ENCODE results near the gene NRP2.

The NRP2 gene

DNA sequence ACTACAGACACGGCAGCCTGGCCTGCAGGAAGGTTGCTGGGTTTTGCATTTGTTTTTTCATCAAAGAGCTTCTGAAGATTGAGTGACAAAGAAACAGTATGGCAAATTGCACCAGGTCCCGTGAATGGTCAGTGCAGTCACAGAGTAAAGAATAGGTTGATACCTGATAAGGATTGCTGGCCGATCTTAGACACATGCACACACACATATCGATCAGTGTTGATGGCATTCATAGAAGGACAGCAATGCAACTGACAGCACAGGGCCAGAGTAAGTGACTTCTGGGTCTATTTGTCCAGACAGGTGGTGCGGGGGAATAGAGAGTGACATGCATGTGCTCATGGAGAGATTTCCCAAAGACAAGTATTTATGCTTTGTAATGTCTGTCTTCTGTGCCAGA lies 42.8 kb downstream of the NRP2 start:
- Histone ChIP-seq H3K27ac (ENCODE audit: low read length) (no peak overlapping the region), H3K79me2 (ENCODE audit: insufficient read depth, low read length) (no peaks in the 10 kb centered on the region), H4K20me1 (ENCODE audit: insufficient read depth, low read length) (no peaks in the 10 kb centered on the region), H3K9ac (ENCODE audit: low read depth, low read length) (no peak overlapping the region), H3K4me2 (ENCODE audit: insufficient read depth, low read length) (no peak overlapping the region), H2AFZ (ENCODE audit: low read depth, low read length) (no peak overlapping the region), H3K9me3 (ENCODE audit: insufficient read depth, low read length, severe bottlenecking) (no peaks in the 10 kb centered on the region), H3K27me3 (ENCODE audit: insufficient read depth, low read length, poor library complexity) (no peaks in the 10 kb centered on the region), H3K4me1 (ENCODE audit: insufficient read depth, low read length) (no peaks in the 10 kb centered on the region), H3K36me3 (ENCODE audit: insufficient read depth, low read length) (no peaks in the 10 kb centered on the region), H3K4me3 (ENCODE audit: low read depth in 1 of 2, low read length in 2 of 2) (no peak overlapping the region)
- DNase-seq (no peak), ATAC-seq (ENCODE audit: insufficient read depth, low read depth) (no peak)
- TF ChIP-seq CTCF (IDR thresholded peaks at IDR 0.05; ENCODE audit: borderline replicate concordance, extremely low read depth, low read length, poor library complexity, severe bottlenecking) (no peak), EZH2 (IDR thresholded peaks at IDR 0.05; ENCODE audit: borderline replicate concordance, low read depth, low read length, severe bottlenecking) (no peak)

DNA sequence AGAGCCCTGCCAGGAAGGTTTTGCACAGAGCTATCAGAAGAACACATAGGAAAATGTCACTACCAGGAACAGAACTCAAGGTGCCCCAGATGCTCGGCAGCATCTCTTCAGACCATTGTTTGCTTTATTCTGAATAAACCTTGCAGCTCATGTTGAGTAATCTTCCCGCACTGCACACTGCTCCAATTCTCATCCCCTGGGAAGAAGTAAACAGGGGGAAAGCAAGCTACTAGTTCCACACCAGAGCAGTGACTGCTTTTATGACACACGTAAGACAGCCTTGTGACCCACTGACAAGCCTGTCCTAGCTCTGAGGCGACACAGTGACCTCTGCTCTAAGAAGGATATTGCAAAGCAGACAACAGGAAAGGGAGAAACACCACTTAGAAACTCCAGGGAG lies 44.2 kb downstream of the NRP2 start:
- Histone ChIP-seq H3K9ac (ENCODE audit: low read depth, low read length) (no peak overlapping the region), H3K36me3 (ENCODE audit: insufficient read depth, low read length) (no peaks in the 10 kb centered on the region), H3K79me2 (ENCODE audit: insufficient read depth, low read length) (no peaks in the 10 kb centered on the region), H2AFZ (ENCODE audit: low read depth, low read length) (no peak overlapping the region), H3K27ac (ENCODE audit: low read length) (no peak overlapping the region), H3K27me3 (ENCODE audit: insufficient read depth, low read length, poor library complexity) (peaks cover 3% of the 10 kb centered on the region), H3K4me2 (ENCODE audit: insufficient read depth, low read length) (no peak overlapping the region), H3K9me3 (ENCODE audit: insufficient read depth, low read length, severe bottlenecking) (no peaks in the 10 kb centered on the region), H4K20me1 (ENCODE audit: insufficient read depth, low read length) (no peaks in the 10 kb centered on the region), H3K4me1 (ENCODE audit: insufficient read depth, low read length) (no peaks in the 10 kb centered on the region), H3K4me3 (ENCODE audit: low read depth in 1 of 2, low read length in 2 of 2) (no peak overlapping the region)
- ATAC-seq (ENCODE audit: insufficient read depth, low read depth) = no peak
- DNase-seq = no peak
- no peak for TF ChIP-seq EZH2 (IDR thresholded peaks at IDR 0.05; ENCODE audit: borderline replicate concordance, low read depth, low read length, severe bottlenecking)

- no peaks in the 10 kb centered on the region for H3K9me3 ChIP-seq (ENCODE audit: insufficient read depth, low read length, severe bottlenecking)
- no peaks in the 10 kb centered on the region for H3K36me3 ChIP-seq (ENCODE audit: insufficient read depth, low read length)
- H3K4me1 ChIP-seq (ENCODE audit: insufficient read depth, low read length) = no peaks in the 10 kb centered on the region
- no peaks in the 10 kb centered on the region for H4K20me1 ChIP-seq (ENCODE audit: insufficient read depth, low read length)
- no peak overlapping the region for H3K4me2 ChIP-seq (ENCODE audit: insufficient read depth, low read length)
- no peak overlapping the region for H2AFZ ChIP-seq (ENCODE audit: low read depth, low read length)
- ATAC-seq (ENCODE audit: insufficient read depth, low read depth) (no peak), DNase-seq (no peak)
- H3K79me2 ChIP-seq (ENCODE audit: insufficient read depth, low read length) = no peaks in the 10 kb centered on the region
- no peak overlapping the region for H3K27ac ChIP-seq (ENCODE audit: low read length)
- H3K27me3 ChIP-seq (ENCODE audit: insufficient read depth, low read length, poor library complexity) = peaks cover 4% of the 10 kb centered on the region
- no peak overlapping the region for H3K9ac ChIP-seq (ENCODE audit: low read depth, low read length)
- TF ChIP-seq EZH2 (IDR thresholded peaks at IDR 0.05; ENCODE audit: borderline replicate concordance, low read depth, low read length, severe bottlenecking) (no peak), CTCF (IDR thresholded peaks at IDR 0.05; ENCODE audit: borderline replicate concordance, extremely low read depth, low read length, poor library complexity, severe bottlenecking) (no peak)
- H3K4me3 ChIP-seq (ENCODE audit: low read depth in 1 of 2, low read length in 2 of 2) = no peak overlapping the region
Measured at GRCh38 chr2:205727174-205727573, 44.9 kb downstream of the NRP2 start.

GRCh38 chr2:205728366-205728765 lies 46.1 kb downstream of the NRP2 start:
- H3K9ac ChIP-seq (ENCODE audit: low read depth, low read length) = no peak overlapping the region
- H3K27ac ChIP-seq (ENCODE audit: low read length) = no peak overlapping the region
- no peaks in the 10 kb centered on the region for H4K20me1 ChIP-seq (ENCODE audit: insufficient read depth, low read length)
- no peak overlapping the region for H3K4me3 ChIP-seq (ENCODE audit: low read depth in 1 of 2, low read length in 2 of 2)
- TF ChIP-seq EZH2 (IDR thresholded peaks at IDR 0.05; ENCODE audit: borderline replicate concordance, low read depth, low read length, severe bottlenecking) = no peak
- DNase-seq = no peak
- ATAC-seq (ENCODE audit: insufficient read depth, low read depth) = no peak
- no peak overlapping the region for H3K4me2 ChIP-seq (ENCODE audit: insufficient read depth, low read length)
- peaks cover 4% of the 10 kb centered on the region for H3K27me3 ChIP-seq (ENCODE audit: insufficient read depth, low read length, poor library complexity)
- no peaks in the 10 kb centered on the region for H3K9me3 ChIP-seq (ENCODE audit: insufficient read depth, low read length, severe bottlenecking)
- H3K4me1 ChIP-seq (ENCODE audit: insufficient read depth, low read length) = no peaks in the 10 kb centered on the region
- H3K36me3 ChIP-seq (ENCODE audit: insufficient read depth, low read length) = no peaks in the 10 kb centered on the region
- no peak overlapping the region for H2AFZ ChIP-seq (ENCODE audit: low read depth, low read length)
- no peaks in the 10 kb centered on the region for H3K79me2 ChIP-seq (ENCODE audit: insufficient read depth, low read length)
